ENCODE measurements around the gene STK32B.

STK32B gene

DNA sequence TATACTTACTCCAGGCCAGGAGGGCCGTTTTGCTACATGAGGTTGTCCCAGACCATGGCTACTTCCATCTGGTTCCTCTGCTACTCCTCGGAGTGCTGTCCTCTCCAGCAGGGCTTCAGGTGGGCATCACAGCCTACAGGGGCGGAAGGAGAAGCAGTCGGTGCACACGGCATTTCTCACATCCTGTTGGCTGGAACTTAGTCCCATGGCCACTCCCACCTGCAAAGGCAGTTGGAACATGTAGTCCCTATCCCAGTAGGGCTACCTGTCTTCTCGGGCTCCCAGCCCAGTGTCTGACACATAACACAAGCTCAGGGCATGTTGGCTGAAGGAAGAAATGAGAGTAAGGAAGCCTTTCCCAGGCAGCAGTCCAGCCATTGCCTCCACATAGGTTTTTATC, 7.7 kb upstream of the STK32B start:
- H2AK5ac ChIP-seq (ENCODE audit: low read length) = no peak overlapping the region
- no CpG with 5 or more reads among the region's 6 CpGs for WGBS (ENCODE audit: extremely low coverage, insufficient coverage, insufficient read length)
- H3K4me1 ChIP-seq (ENCODE audit: control insufficient read depth in 1 of 2, insufficient read depth in 2 of 2, low read length in 2 of 2) = no peaks in the 10 kb centered on the region
- no peak overlapping the region for H3K4ac ChIP-seq (ENCODE audit: low read depth, low read length)
- no peak overlapping the region for H3K14ac ChIP-seq (ENCODE audit: low read length)
- H4K12ac ChIP-seq (ENCODE audit: low read depth, low read length) = no peak overlapping the region
- no peak overlapping the region for H2BK5ac ChIP-seq (ENCODE audit: low read depth, low read length, poor library complexity)
- H3K4me3 ChIP-seq (ENCODE audit: low read depth, low read length) = no peak overlapping the region
- H3K36me3 ChIP-seq (ENCODE audit: control insufficient read depth in 1 of 2, insufficient read depth in 2 of 2, low read length in 2 of 2) = no peaks in the 10 kb centered on the region
- no peaks in the 10 kb centered on the region for H3K27me3 ChIP-seq (ENCODE audit: insufficient read depth, low read length)
- H3K9ac ChIP-seq (ENCODE audit: low read length) = no peak overlapping the region
- H4K8ac ChIP-seq (ENCODE audit: low read depth, low read length) = no peak overlapping the region
- H3K9me3 ChIP-seq (ENCODE audit: insufficient read depth, low read depth, low read length) = no peaks in the 10 kb centered on the region
- H3K4me2 ChIP-seq (ENCODE audit: low read length) = no peak overlapping the region
- no peak overlapping the region for H3K23ac ChIP-seq (ENCODE audit: low read length)
- H3K79me1 ChIP-seq (ENCODE audit: low read length) = no peaks in the 10 kb centered on the region
- H3K18ac ChIP-seq (ENCODE audit: low read length) = no peak overlapping the region
- no peak overlapping the region for H3K27ac ChIP-seq (ENCODE audit: low read depth, low read length)
- no peak overlapping the region for H2AFZ ChIP-seq (ENCODE audit: insufficient read depth, low read length, poor library complexity)
- no peak overlapping the region for H4K91ac ChIP-seq (ENCODE audit: low read depth, low read length)
- H2BK12ac ChIP-seq (ENCODE audit: low read length) = no peak overlapping the region
- H2BK120ac ChIP-seq (ENCODE audit: insufficient read depth, low read length, poor library complexity) = no peak overlapping the region
- H3K79me2 ChIP-seq (ENCODE audit: control insufficient read depth, insufficient read depth, low read length, poor library complexity) = no peaks in the 10 kb centered on the region
- DNase-seq = no peak

DNA sequence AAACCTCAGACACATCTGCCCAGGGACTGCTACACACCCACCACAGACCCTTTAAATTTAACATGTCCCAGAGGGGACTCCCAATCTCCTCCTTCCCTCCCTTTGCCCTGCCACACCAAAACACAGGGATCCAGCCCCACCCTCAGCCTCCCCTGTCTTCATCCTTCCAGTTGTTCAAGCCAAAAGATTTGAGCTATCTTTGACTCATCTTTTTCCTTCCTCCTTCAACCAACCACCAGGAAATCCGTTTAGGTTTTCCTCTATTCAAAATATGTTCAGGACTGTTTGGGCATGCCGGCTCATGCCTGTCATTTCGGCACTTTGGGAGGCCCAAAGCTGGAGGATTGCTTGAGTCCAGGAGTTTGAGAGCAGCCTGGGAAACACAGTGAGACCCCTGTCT, 6.9 kb upstream of the STK32B start:
- no peak overlapping the region for H3K23ac ChIP-seq (ENCODE audit: low read length)
- H3K18ac ChIP-seq (ENCODE audit: low read length) = no peak overlapping the region
- H3K14ac ChIP-seq (ENCODE audit: low read length) = no peak overlapping the region
- H3K79me1 ChIP-seq (ENCODE audit: low read length) = no peaks in the 10 kb centered on the region
- no peak overlapping the region for H3K27ac ChIP-seq (ENCODE audit: low read depth, low read length)
- H2BK12ac ChIP-seq (ENCODE audit: low read length) = no peak overlapping the region
- no peak overlapping the region for H3K4me3 ChIP-seq (ENCODE audit: low read depth, low read length)
- WGBS (ENCODE audit: extremely low coverage, insufficient coverage, insufficient read length) = no CpG with 5 or more reads among the region's 3 CpGs
- no peak overlapping the region for H2BK5ac ChIP-seq (ENCODE audit: low read depth, low read length, poor library complexity)
- no peak overlapping the region for H4K91ac ChIP-seq (ENCODE audit: low read depth, low read length)
- no peaks in the 10 kb centered on the region for H3K79me2 ChIP-seq (ENCODE audit: control insufficient read depth, insufficient read depth, low read length, poor library complexity)
- H4K12ac ChIP-seq (ENCODE audit: low read depth, low read length) = no peak overlapping the region
- no peaks in the 10 kb centered on the region for H3K27me3 ChIP-seq (ENCODE audit: insufficient read depth, low read length)
- no peak overlapping the region for H2AK5ac ChIP-seq (ENCODE audit: low read length)
- no peak overlapping the region for H3K9ac ChIP-seq (ENCODE audit: low read length)
- no peaks in the 10 kb centered on the region for H3K36me3 ChIP-seq (ENCODE audit: control insufficient read depth in 1 of 2, insufficient read depth in 2 of 2, low read length in 2 of 2)
- H2AFZ ChIP-seq (ENCODE audit: insufficient read depth, low read length, poor library complexity) = no peak overlapping the region
- no peaks in the 10 kb centered on the region for H3K4me1 ChIP-seq (ENCODE audit: control insufficient read depth in 1 of 2, insufficient read depth in 2 of 2, low read length in 2 of 2)
- H4K8ac ChIP-seq (ENCODE audit: low read depth, low read length) = no peak overlapping the region
- H3K4me2 ChIP-seq (ENCODE audit: low read length) = no peak overlapping the region
- no peak overlapping the region for H2BK120ac ChIP-seq (ENCODE audit: insufficient read depth, low read length, poor library complexity)
- H3K4ac ChIP-seq (ENCODE audit: low read depth, low read length) = no peak overlapping the region
- no peak for DNase-seq
- H3K9me3 ChIP-seq (ENCODE audit: insufficient read depth, low read depth, low read length) = no peaks in the 10 kb centered on the region

DNA sequence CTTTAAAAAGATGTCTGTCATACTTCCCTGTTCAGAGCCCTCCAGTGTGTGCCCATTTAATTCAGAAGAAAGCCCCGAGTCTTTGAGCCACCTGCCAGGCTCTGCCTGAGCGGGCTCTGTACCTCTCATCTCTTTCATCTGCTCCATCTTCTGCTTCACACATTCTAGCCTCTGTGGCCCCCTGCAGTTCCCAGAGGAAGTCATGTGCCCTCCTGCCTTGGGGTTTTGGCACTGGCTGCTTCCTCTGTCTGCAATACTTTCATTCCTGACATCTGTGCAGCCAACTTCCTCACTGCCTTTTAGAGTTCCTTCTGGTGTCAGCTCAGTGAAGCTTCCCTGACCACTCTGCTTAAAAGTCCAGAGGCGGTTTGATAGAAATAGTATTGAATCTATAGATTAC, 6.2 kb upstream of the STK32B start:
- no peaks in the 10 kb centered on the region for H3K4me1 ChIP-seq (ENCODE audit: control insufficient read depth in 1 of 2, insufficient read depth in 2 of 2, low read length in 2 of 2)
- no peak overlapping the region for H4K91ac ChIP-seq (ENCODE audit: low read depth, low read length)
- no peaks in the 10 kb centered on the region for H3K79me2 ChIP-seq (ENCODE audit: control insufficient read depth, insufficient read depth, low read length, poor library complexity)
- no peak overlapping the region for H3K18ac ChIP-seq (ENCODE audit: low read length)
- H2AFZ ChIP-seq (ENCODE audit: insufficient read depth, low read length, poor library complexity) = no peak overlapping the region
- H3K4me3 ChIP-seq (ENCODE audit: low read depth, low read length) = no peak overlapping the region
- no peak overlapping the region for H3K4me2 ChIP-seq (ENCODE audit: low read length)
- no peaks in the 10 kb centered on the region for H3K36me3 ChIP-seq (ENCODE audit: control insufficient read depth in 1 of 2, insufficient read depth in 2 of 2, low read length in 2 of 2)
- no peak overlapping the region for H4K12ac ChIP-seq (ENCODE audit: low read depth, low read length)
- H2BK12ac ChIP-seq (ENCODE audit: low read length) = no peak overlapping the region
- no peaks in the 10 kb centered on the region for H3K9me3 ChIP-seq (ENCODE audit: insufficient read depth, low read depth, low read length)
- H2BK120ac ChIP-seq (ENCODE audit: insufficient read depth, low read length, poor library complexity) = no peak overlapping the region
- no peak overlapping the region for H3K27ac ChIP-seq (ENCODE audit: low read depth, low read length)
- H3K14ac ChIP-seq (ENCODE audit: low read length) = no peak overlapping the region
- H3K23ac ChIP-seq (ENCODE audit: low read length) = no peak overlapping the region
- H3K4ac ChIP-seq (ENCODE audit: low read depth, low read length) = no peak overlapping the region
- H3K27me3 ChIP-seq (ENCODE audit: insufficient read depth, low read length) = no peaks in the 10 kb centered on the region
- no peak for DNase-seq
- no CpG with 5 or more reads among the region's 3 CpGs for WGBS (ENCODE audit: extremely low coverage, insufficient coverage, insufficient read length)
- H4K8ac ChIP-seq (ENCODE audit: low read depth, low read length) = no peak overlapping the region
- no peaks in the 10 kb centered on the region for H3K79me1 ChIP-seq (ENCODE audit: low read length)
- H2BK5ac ChIP-seq (ENCODE audit: low read depth, low read length, poor library complexity) = no peak overlapping the region
- no peak overlapping the region for H2AK5ac ChIP-seq (ENCODE audit: low read length)
- H3K9ac ChIP-seq (ENCODE audit: low read length) = no peak overlapping the region

DNA sequence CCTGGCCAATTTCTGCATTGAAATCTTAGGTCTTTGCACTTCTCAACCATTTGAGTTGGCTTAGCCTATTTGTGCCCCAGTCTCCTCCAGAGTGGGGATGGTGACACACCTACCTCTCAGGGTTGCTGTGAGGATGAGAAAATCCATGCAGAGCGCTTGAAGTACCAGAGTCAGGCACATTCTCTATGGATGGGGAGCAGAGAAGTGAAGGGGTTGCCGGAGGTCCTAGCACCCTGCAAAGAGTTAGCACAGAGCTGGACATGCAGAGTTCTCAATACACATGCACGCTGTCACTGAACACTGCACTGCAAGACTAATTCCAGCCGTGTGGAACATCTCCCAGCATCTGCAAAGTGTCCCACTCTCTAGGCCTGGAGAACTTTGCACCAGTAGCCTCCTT, 2.6 kb upstream of the STK32B start:
- Histone ChIP-seq H3K9me3 (ENCODE audit: insufficient read depth, low read depth, low read length) (no peaks in the 10 kb centered on the region), H3K4ac (ENCODE audit: low read depth, low read length) (no peak overlapping the region), H3K79me2 (ENCODE audit: control insufficient read depth, insufficient read depth, low read length, poor library complexity) (no peaks in the 10 kb centered on the region), H3K4me1 (ENCODE audit: control insufficient read depth in 1 of 2, insufficient read depth in 2 of 2, low read length in 2 of 2) (peaks cover 7 to 9% of the 10 kb centered on the region in 2 experiments), H3K18ac (ENCODE audit: low read length) (no peak overlapping the region), H3K9ac (ENCODE audit: low read length) (no peak overlapping the region), H4K8ac (ENCODE audit: low read depth, low read length) (no peak overlapping the region), H2BK5ac (ENCODE audit: low read depth, low read length, poor library complexity) (no peak overlapping the region), H3K14ac (ENCODE audit: low read length) (no peak overlapping the region), H4K91ac (ENCODE audit: low read depth, low read length) (no peak overlapping the region), H3K27me3 (ENCODE audit: insufficient read depth, low read length) (peaks cover 25% of the 10 kb centered on the region), H3K27ac (ENCODE audit: low read depth, low read length) (no peak overlapping the region), H3K4me3 (ENCODE audit: low read depth, low read length) (no peak overlapping the region), H3K79me1 (ENCODE audit: low read length) (no peaks in the 10 kb centered on the region), H2AK5ac (ENCODE audit: low read length) (no peak overlapping the region), H3K4me2 (ENCODE audit: low read length) (no peak overlapping the region), H4K12ac (ENCODE audit: low read depth, low read length) (no peak overlapping the region), H3K23ac (ENCODE audit: low read length) (no peak overlapping the region), H3K36me3 (ENCODE audit: control insufficient read depth in 1 of 2, insufficient read depth in 2 of 2, low read length in 2 of 2) (no peaks in the 10 kb centered on the region), H2AFZ (ENCODE audit: insufficient read depth, low read length, poor library complexity) (no peak overlapping the region), H2BK12ac (ENCODE audit: low read length) (no peak overlapping the region), H2BK120ac (ENCODE audit: insufficient read depth, low read length, poor library complexity) (no peak overlapping the region)
- DNase-seq = no peak
- WGBS (ENCODE audit: extremely low coverage, insufficient coverage, insufficient read length) = no CpG with 5 or more reads among the region's 4 CpGs
